Fibroblast of peridontal ligament (primary cell): Measurements from ENCODE around the gene ATP2B2.
A peak's percentile ranks its signal among the peaks of the same experiment; 100 is the strongest.
"Not testable (repeated sequence)": the region's sequence is repeated elsewhere in the genome, so short reads cannot be mapped to it uniquely, and the experiment has no call there.

Source experiments
- DNase-seq: peaks from one replicate; pipeline ENCODE4 v3.0.0-alpha.2; 2010; ENCODE audit errors: extremely low read depth

ATP2B2 gene

DNA sequence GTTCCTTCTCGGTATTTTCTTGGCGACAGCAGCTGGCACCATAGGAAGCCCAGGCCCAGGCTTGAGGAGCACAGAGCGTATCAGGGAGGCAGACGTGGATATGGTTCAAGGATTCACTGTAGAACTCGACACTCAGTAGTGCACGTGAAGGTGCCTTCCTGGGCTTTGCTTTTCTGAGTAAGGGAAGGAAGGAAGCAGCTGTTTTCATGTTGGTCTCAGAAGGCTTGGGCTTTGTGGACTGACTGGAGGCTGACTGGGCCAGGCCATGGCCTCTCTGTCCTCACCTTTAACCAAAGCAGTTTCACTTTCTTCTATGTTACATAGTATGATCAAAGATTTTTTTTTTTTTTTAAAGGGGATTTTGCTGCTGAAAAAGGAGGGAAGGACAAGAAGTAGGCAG lies 205.7 kb downstream of the ATP2B2 start:
- DNase-seq = peak; percentile 18

DNA sequence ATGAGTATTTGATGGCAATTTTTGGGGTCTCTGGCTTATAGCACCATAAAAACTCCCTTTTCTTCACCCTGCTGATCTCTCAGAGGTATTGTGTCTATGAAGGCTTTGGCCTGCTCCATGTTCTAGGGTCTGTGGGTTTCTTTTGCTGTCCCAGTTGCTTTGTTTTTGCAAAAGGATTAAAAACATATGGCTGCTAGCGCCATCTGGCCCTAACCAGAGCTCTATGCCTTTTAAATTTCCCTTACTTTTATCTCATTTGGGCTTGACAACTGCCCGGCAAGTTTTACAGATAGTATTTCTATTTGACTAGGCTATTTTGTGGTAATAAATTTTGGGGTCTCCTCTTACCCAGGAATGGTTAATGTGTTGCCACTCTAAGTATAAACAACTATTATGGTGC lies 206.2 kb downstream of the ATP2B2 start:
- peak; percentile 65 for DNase-seq

DNA sequence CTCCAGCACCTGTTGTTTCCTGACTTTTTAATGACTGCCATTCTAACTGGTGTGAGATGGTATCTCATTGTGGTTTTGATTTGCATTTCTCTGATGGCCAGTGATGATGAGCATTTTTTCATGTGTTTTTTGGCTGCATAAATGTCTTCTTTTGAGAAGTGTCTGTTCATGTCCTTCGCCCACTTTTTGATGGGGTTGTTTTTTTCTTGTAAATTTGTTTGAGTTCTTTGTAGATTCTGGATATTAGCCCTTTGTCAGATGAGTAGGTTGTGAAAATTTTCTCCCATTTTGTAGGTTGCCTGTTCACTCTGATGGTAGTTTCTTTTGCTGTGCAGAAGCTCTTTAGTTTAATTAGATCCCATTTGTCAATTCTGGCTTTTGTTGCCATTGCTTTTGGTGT lies 207.3 kb downstream of the ATP2B2 start:
- DNase-seq = not testable (repeated sequence)

DNA sequence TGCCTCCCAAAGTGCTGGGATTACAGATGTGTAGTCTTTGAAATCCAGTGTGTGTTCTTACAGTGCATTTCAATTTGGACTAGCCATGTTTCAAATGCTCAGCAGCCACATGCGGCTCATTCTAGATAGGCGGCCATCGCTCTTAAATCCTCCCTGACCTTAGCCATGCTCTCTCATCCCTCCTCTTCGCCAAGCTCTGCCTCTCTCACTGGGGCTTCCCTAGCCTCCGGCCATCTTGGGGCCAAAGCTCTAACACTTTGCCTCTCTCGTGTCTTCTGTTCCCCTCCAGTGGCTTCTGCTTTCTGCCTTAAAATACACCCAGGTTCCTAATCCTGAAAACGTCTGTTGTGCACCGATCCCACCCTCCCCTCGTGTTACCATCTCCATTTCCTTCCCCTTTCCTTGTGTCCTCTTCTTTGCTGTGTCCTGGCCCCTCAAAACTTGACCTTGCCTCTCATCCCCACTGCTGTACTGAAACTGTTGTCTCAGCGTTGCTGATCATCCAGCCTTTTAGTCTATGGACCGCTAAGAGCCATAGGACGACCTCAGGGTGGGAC lies 211.3 kb downstream of the ATP2B2 start:
- DNase-seq = no peak

DNA sequence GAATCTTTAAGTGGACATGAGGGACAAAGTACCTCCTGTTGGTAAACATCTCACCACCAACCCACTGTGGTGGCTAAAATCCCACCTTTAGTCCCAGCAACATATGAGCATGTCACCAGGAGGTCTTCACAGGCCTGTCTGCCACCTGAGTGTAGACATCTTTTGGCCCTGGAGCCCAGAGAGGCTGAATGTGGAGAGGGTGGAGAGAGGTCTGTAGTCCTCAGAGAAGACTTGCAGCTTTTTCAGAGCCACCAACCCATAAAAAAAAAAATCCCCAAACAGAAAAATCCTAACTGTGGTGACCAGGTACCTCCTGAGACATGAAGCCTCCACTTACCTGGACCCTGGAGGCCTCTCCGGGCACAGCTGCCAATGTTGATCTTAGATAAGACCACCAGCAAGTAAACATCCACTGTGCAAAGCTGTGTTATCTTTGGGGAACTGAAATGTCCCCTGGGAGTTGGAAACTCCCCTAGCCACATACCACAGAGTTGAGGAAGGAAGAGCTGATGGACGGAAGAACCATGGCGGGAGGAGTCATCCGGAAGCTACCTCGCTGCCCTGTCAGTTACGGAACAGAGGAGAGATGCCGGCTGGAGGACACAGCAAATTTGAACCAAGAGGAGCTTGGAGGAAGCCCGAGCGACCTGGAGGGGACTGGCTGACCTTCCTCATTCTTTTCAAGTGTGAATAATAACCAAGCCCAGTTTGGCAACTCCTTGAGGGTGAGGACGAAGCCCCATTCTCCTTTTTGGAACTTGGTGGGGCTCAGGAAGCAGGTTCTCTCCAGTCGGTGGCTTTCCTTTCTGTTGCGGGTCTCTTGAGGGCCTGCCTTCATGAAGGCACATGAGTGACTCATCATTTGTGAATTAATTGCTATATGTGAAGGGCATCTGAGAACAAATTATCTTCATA lies 212.6 kb downstream of the ATP2B2 start, which contains the start of gene GHRL:
Gene GHRL (minus strand): TSS at position 443 of the 915 bp plus-strand sequence. CDS start 2,767 bp downstream, outside the sequence.
- DNase-seq = no peak

DNA sequence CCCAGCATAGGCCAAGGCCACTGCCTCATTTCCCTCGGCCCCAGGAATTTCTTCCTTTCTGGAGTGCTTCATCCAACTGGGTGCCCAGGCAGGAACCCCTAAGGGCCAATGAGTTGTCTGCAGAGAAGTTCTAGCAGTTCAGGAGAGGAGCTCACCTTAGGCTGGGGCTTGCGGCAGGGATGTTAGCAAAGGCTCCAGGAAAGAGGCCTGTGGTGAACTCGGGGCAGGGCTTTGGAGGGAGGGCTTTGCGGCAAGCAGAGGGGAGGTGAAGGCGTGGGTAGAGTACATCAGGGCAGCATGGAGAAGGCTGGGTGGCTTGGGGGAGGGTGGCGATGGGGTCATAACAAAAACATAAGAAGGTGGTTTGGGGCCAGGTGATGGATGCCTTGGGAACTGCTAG lies 213.7 kb downstream of the ATP2B2 start:
- no peak for DNase-seq

DNA sequence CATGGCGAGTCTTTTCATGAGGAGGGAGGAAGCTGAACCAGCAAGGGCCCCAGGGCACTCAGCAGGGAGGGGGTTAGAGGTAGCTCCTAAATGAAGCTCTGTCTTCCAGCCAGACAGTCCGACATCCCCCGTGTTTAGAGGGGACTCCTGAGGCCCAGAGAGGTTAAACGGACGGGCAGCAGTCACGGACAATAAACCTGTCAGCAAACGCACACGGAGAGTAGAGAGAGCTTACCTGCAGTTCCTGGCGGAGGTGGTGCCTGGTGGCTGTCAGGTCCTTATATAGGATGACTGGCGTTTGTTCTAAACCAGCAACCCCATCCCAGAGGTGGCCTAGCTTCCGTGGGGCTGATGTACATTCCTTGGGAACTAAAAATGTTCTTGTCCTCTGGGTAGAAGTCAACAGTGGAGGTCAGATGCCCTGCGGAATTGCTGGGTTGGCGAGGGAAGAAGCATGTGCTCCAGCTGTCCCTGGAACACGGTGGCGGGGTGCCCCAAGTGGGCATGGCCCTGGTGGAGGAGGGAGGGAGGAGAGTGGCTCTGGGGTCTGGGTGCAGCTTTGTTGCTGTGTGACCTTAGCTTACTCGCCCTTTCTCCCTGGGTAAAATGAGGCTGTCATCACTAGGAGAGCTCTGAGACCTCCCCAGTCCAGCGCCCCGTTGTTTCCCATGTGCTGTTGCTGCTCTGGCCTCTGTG lies 214.8 kb downstream of the ATP2B2 start:
- no peak for DNase-seq

DNA sequence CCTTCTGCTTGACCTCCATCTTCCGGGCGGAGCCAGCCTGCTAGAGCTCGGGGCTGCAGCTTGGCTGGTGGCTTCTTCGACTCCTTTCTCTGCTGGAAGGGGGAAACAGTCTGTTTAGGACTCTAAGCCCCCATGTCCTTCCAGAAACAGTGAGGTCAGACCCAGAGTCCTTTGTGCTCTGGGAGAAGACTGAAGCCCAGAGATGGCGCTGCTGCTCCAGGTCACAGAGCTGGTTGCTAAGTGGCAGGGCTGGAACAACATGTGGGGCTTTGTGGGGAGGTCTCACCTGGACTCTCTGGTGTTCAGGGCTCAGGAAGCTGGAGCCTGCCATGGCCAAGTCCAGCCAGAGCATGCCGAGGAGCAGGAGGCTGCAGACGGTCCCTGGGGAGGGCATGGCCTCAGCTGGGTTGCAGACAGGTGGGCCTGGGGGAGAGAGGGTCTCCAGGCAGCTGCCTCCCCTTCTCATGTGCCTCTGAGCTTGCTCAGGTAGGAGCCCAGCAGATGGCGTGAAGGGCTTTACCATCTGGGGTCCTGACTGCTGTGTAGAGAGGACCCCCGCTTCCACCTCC lies 215.5 kb downstream of the ATP2B2 start:
- no peak for DNase-seq

DNA sequence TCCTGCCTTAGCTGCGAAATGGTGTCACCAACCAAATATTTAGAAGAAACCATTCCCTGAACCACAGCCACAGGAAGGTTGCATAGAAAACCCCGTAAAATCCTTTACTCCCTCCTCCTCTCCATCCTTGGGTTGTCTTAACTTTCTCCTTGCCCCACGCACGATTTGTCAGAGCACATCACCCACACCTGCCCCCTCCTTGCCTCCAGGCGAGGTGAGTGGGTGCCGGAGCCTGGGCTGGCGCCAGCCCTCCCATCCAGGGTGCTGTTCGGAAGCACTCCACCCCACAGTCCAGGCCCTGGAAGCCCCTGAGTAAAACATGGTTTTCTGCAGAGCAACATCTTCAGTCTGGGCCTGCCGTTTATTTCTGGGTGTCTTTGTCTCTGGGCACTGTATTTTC lies 216.3 kb downstream of the ATP2B2 start:
- DNase-seq = no peak

DNA sequence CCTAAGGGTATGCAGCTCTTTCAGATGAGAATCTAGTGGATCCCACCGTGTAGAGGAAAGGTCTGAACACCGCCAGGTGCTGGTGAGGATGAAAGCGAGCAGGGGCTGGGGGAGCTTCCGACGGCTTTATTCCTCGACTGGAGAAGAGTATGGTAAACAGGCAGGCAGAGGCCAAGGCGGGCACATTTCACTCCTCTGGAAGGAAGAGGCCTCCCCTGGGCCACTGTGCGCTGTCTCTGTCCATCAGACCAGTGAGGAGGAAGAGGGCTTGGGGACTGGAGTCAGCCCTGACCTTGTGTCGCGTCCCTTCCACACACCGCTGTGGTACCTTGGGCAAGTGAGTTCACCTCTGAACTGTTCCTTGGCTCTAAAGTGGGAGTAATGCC lies 216.8 kb downstream of the ATP2B2 start:
- DNase-seq = no peak

DNA sequence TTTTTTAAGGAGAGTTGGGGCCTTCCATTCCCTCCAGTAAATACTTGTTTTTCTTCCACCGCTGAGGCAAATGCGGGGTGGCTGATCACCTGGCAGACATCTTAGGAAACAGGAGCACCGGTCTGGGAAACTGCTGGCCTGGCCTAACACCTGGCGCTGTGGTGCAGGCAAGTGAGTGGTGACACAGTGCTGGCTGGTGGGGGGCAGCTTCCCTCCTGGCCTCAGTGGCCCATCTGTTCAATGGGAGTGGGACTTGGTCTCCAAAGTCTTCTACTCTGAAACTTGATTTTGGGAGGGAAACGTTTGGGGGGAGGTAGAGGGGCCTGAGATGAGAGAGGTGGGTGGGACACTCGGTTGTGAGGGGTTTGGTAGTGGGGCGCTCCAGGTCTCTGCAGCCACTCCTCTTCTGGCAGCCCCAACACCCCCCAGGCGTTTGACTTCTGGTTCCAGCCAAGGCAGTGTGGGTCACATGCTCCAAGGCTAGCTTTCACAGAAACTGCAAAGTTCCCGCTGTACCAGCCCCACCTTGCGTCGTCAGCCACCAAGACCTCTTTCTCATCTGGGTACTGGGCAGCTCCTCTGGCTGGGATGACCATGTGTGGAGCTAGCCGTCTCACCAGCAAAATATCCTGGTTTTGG lies 217.3 kb downstream of the ATP2B2 start:
- no peak for DNase-seq

DNA sequence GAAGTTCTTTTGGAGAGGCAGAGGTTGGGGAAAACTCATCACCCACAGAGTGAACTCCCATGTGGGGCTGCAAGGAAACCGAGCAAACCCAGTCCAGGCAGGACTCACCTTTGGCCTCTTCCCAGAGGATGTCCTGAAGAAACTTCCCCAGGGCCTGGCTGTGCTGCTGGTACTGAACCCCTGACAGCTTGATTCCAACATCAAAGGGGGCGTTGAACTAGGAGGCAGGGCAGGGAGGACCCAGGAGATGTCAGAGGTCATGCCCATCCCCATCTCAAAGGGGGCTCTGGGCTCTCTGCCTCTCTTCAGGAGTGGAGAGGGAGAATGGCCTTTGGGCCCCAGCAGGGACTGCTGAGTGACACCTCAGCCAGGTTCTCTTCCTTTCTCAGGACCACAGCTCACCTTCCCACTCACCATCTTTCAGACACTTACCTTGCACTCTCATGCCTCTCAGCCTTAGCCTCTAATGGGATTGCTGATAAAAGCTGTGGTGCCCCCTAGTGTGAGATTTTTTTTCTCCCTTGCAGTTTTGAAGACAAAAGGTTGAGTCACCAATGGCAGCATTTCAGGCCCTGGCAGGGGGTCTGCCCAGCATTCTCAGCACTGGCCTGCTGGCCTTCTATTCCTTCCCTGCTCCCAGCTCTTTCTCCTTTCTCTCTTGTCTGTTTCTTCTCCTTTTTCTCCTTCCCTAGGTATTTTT lies 218.6 kb downstream of the ATP2B2 start:
- peak; percentile 51 for DNase-seq

DNA sequence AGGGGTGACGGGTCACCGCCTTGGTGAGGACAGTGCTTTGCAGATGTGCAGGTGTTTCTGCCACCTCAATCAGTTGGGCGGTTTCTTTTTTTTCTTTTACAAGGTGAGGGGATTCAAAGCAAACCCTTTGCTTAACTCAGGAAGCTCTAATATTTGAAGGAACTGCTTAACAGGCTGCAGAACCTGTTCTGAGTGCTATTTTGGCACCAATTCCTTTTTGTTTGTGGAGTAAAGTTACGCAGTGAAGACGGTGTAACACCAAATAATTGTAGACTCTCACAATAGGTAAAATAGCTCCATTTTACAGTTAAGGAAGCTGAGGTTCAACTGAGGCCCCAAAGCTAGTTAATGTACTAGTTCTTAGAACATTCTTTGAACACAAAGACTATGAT lies 219.3 kb downstream of the ATP2B2 start:
- no peak for DNase-seq

DNA sequence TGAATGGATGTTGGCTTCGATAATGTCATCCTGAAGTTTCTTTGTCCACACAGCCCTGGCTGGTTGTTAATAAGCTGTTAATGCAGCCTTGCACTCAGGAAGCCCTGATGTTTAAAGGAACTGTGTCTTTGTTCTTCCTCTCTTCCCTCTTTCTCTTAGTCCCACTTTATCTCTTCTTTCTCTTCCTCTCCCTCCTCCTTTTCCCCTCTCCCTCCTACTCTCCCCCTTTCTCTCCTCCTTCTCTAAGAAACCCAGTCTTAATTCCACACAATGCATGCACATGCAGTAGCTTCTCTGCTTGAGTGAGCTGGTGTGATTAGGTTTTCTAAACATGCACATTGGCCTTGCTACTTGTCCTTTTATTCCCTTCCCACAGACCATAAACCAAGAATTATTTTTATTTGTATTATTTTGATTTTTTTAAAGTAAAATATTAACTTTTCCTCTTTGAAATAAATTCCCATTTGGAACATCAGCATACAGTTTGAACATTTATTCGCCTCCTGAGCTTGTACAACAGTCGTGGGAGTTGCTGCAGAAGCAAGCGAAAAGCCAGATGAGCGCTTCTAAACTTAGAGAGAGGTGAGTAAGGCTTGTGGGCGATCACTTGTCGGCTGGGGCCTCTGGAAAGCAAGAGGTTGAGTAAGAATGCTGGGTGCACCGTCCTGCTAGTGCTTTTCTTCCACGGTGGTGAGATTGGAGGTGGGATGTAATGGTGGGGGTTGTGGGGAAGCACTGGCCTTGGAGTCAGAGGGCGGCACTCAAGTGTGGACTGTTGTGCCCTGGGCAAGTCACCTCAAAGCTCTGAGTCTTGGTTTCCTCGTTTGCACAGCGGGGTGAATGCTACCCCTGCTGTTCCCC lies 219.9 kb downstream of the ATP2B2 start:
- DNase-seq = no peak

DNA sequence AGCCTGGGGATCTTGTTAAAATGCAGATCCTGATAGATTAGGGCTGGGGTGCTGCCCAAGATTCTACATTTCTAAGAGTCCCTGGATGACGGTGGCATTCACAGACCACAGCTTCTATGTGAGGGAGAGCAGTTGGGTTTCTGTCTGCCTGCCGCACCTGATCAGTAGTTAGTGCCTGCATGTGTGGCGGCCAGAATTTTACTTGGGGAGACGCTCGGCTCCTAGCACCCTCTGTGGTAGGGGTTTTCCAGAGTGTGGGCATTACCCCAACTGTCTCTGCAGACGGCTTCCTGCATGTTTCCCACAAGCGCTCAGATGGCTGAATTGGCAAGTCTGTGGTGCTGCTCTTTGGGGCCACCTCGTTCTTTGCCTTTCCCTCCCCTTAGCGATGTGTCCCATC lies 220.9 kb downstream of the ATP2B2 start:
- no peak for DNase-seq

DNA sequence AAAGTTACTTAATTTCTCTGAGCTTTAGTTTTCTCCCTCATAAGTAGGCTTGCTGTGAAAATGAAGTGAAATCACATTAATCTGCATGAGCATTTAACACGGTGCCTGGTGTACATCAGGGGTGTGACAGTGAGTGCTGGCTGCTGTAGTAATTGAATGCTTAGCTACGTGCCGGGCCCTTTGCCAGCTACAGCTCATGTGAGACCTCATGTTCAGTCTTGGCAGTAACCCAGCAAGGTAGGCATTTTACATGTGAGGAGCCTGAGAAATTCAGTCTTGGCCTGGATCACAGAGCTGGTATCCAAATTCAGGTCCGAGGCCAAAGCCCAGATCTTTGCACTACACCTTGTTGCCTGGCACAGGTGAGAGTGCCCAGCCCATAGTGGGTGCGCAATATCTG lies 221.7 kb downstream of the ATP2B2 start:
- no peak for DNase-seq

DNA sequence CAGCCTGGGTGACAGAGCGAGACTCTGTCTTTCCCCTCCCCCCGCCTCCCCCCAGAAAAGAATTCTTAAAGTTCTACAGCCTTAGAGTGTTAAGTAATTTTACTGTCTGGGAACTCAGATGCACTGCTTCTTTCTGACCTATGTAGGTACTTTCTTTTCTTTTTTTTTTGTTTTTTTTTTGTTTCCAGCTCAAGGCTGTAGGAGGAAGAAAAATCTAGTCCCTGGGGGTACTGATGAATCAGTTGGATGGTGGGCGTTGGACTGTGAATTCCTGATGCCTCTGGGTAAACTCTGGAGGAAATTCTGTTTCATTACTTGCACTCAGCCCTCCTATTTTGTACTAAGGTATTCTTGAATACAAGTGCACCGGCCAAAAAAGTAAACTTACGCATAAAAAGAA lies 223.4 kb downstream of the ATP2B2 start:
- DNase-seq = peak; percentile 56

DNA sequence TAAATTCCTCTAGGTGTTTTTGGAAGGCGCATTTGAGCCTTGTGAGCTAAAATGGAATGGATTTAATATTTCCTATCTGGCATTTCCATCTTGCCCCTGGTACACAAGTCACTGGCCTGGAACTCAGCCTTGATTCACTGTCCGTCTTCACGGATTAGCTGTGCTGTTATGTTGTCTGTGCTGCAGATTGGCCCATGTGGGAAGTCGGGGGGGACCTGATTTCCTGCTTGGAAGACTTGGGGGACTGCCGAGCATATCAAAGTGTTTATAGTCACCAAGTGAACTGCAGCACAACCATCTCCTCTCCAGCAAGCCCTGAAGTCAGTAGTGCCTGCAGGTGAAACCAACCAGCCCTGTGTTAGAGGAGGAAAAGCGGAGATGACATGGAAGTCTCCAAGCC lies 224.8 kb downstream of the ATP2B2 start:
- DNase-seq = no peak

DNA sequence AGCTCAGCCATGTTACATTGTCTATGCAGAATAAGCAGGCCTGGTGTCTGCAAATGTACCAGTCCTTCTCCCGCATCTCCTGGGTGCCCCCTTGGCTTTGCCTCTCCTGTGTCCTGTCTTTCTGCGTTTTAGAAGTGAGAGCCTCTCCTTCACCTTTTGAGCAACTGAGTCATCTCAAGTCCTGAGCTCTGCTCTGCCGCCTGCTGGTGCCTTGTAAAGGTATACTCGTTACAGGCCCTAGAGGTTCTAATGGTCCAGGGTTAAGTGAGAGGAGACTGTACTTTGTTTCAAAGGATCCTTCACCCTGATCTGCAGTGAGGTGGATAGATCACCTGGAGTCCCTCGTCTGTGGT lies 225.2 kb downstream of the ATP2B2 start:
- no peak for DNase-seq

DNA sequence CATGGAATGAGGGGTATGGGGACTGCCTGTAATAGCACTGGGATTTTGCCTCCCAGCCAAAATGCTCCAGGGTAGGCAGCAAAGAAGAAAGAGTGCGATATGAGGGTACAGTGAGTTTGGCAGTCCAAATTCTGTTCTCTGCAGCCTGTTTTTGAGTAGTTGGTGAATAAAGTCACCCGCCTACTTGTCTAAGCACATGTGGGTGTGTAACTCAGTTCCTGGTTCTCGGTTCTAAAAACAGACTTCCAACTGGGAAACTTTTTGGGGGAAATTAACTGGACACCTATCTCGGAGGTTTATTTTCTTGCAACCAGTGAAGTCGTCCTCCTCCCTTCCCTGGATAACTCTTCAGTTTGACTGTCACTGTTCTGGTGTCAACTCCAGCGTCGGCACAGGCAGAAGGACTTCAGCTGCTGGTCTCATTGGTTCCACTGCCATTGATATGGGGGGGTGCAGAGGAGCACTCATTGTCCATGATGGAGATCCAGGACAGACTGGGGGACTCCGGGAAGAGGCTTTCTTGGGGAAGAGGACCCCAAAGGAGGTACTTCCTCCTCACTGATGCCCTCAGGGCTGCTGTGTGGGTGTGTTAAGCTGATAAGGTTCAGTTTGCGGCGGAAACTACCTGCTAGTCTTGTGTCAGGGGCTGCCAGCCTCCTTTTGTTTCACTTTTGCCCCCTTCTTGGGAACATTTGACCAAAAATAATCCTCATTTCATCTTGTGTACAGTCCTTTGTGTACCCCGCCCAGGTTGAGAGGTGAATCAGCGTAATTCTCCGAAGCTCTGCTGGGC lies 225.8 kb downstream of the ATP2B2 start:
- no peak for DNase-seq
